SIG-M5 (cell line): ENCODE measurements around the gene FRMD6.

Experiments
- DNase-seq: peaks from one replicate; lab custom pipeline; 2025; lab: John Stamatoyannopoulos, UW

Gene FRMD6

GRCh38 chr14:51651388-51652167 lies at the start of gene FRMD6:
FRMD6 (plus strand) TSS chr14:51651910; CDS start chr14:51689837, 37,927 bp downstream.
- no peak for DNase-seq

DNA sequence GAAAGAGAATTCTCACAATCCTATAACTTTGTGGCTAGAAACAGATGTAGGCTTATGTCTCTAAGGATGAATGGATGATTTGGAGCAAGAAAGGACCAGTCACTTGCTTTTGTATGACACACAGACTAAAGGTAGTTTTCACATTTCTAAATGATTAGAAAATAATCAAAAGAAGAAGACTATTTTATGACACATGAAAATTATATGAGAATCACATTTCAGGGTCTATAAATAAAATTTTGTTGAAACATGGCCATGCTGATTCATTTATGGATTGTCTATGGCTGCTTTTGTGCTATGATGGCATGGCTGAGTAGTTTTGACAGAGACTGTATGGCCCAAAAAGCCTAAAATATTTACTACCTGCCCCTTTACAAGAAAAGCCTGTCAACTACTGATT lies 49.4 kb upstream of the FRMD6 start:
- DNase-seq: no peak

DNA sequence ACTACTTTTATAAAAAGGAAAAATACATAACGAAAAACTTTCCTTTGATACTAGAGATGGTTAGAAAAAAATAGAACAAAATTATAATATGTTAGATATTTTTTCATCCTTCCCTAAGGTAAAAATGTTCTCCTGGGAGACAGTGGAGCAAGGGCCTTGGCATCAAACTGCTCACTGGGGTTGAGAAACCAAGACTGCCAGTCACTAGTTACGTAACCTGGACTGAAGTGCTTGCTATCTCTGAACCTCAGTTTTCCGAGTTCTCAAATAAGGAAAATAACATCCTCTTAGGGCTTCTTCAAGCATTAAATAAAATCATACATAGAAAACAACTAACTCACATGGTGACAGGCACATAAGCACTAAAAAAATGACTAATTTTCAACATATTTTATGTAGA lies 48.2 kb upstream of the FRMD6 start:
- no peak for DNase-seq

- DNase-seq: no peak
Observed at GRCh38 chr14:51604073-51604472, 47.6 kb upstream of the FRMD6 start.

GRCh38 chr14:51605575-51605974 lies 46.1 kb upstream of the FRMD6 start:
- no peak for DNase-seq

DNA sequence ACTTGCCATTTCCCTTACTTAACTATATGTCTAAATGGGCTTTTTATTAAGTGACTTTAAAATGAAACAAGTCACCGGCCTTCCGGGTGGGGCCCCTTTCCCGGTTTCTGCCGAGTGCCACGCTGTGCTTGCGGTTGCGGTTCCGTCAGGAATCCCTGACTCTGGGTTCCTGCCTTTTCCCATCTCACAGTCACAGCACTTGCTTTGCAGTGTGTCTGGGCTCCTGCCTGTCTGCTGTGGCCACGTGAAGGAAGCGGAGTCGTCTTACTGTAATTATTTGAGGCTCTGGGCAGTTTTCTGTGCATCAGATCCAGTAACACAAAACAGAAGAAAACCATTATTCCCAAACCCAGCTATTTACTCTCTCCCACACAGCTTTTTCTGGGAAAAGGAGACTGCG lies 44.0 kb upstream of the FRMD6 start:
- no peak for DNase-seq

DNA sequence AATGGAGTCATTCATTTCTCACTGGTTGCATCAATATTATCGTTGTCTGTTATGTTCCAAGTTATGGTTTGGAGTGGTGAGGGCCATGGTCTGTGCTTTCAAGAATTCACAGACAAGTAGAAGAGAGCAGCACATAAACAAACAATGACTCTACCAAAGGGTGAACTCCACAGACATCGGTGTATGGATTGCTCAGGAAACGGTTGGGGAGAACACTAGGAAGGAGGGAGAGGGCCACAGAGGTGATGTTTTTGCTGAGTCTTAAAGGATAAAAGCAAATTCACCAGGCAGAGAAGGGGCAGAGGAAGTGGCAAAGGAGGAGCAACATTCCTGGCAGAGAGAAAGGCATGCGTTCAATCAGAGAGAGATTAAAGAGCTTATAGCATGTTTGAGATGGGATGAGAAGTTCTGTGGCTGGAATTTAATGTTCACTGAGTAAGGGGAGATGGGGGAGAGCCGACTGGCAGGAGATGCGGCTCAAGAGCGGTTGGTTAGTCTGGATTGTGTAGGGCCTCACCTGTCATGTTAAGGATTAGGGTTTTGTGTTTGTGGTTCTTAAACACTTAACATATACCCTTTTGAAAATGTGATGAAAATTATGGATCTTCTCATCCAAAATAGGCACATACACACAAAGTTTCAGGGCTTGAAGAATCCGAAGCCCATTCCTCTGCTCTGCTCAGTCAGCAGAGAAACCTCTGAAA lies 42.3 kb upstream of the FRMD6 start:
- DNase-seq: no peak

DNA sequence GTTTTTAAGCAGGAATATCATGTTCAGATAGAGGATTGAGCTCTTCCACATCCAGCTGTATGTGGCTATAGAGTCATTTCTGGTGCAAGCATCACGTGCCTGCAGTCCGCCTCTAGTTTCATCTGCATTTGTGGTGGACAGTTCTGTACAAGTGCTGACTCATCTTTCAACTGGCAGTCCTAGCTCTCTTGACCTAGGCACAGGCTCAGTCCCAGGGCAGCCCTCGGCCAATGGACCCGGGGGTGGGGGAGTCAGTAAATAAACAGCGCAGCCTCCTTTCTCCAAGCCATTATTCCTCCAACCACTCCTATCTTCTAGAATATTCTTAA lies 41.8 kb upstream of the FRMD6 start:
- DNase-seq: no peak

DNA sequence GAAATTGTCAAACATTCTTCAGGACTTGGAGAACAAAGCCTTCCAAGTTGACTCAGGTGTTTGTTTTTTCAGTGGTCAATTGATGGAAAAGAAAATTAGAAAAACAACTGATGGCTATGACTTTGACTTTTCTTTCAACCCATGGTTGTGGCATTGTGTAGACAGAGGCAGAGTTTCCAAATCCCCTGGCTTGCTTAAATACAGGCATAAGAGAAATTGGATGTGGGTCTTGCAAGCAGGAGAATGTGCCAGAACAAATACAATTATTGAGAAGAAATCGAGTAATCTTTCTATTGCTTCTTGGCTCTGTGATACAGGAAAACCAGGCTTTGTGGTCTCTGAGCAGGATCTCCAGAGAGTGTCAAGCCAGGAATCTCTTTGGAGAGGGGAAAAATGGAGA lies 40.9 kb upstream of the FRMD6 start:
- no peak for DNase-seq

DNA sequence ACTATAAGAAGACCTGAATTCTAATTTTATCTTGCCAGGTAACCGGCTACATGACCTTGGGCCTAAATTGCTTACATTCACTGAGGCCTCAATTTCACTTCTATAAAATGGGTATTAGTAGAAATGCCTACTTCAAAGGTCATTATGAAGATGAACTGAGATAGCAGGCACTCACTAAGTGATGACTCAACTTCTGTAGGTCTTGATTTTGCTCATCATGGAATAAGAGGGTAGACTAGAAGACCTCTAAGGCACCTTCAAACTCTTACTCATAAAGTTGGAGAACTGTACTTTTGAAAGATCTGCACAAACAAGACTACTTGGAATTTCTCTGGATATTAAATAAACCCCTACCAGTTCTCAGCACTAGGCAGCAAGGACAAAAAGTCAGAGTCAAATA lies 39.3 kb upstream of the FRMD6 start:
- DNase-seq: no peak

DNA sequence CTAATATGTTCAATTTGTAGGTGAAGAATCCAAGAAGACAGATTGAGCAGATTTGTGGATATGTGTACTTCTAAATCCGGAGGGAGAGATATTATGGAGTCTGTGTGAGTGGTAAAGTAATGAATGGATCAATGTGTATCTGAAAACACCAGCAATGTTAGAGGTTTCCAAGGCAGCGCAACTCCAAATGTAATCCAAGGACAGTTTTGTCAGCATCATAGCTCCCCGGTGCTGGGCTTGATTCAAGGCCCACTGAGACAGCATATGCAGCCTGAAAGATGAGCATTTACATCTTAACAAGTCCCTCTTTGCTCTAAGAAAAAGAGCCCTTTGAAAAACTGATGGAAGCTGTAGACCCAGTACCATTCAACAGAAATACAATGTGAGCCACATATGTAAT lies 38.3 kb upstream of the FRMD6 start:
- no peak for DNase-seq

GRCh38 chr14:51614707-51615106 lies 37.0 kb upstream of the FRMD6 start:
- no peak for DNase-seq

- DNase-seq: no peak
Observed at GRCh38 chr14:51616256-51616655, 35.5 kb upstream of the FRMD6 start.

DNA sequence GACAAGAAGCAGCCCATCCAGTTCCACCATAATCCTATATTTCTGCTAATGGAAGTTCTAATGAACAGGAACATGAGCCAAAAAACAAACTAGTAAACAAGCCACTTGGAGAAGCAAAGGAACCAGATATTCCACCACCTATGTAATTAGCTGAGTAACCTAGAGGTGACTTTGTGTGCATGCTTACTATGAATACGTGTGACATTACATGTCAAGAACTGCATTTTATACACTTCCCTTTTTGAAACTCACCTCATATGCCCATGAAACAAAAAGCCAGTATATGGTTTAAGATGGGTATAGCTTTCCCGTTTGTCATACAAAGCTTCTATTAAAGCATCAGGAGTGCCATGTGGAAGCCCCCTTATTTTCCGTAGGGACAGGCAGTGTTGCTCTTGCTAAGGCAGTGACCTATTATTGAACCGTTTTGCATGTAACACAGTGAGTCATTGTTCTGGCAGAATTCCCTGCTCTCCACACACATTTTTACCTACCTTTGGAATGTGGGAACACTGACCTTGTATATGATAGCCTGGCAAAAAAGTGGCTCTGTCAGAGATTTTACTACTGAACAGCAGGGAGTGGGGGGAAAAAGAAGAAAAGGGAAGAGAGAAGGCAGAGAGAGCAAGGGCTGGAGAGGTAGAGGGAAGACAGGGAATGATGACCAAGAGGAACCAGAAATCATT lies 34.8 kb upstream of the FRMD6 start:
- DNase-seq: no peak

GRCh38 chr14:51619561-51619960 lies 32.1 kb upstream of the FRMD6 start:
- no peak for DNase-seq

DNA sequence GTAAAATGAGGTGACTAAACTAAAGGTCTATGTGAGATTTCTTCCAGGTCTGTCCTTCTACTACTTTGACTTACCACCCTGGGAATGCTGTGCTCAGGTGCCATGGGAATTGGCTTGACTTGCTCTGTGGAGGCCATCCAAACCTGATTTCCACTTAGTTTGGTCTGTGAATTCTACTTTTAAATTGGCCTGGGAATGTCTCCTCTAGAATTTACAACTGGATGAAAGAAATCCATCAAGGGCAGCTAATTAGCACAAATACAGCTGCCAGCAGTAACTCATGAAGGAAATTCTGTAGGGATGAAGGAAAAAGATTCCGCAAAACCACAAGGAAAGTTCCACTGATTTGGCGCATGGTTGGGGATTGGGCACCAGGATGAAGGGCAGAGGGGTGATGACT lies 31.7 kb upstream of the FRMD6 start:
- DNase-seq: no peak

GRCh38 chr14:51621654-51622053 lies 30.1 kb upstream of the FRMD6 start:
- DNase-seq: no peak

GRCh38 chr14:51622376-51622775 lies 29.3 kb upstream of the FRMD6 start:
- no peak for DNase-seq

DNA sequence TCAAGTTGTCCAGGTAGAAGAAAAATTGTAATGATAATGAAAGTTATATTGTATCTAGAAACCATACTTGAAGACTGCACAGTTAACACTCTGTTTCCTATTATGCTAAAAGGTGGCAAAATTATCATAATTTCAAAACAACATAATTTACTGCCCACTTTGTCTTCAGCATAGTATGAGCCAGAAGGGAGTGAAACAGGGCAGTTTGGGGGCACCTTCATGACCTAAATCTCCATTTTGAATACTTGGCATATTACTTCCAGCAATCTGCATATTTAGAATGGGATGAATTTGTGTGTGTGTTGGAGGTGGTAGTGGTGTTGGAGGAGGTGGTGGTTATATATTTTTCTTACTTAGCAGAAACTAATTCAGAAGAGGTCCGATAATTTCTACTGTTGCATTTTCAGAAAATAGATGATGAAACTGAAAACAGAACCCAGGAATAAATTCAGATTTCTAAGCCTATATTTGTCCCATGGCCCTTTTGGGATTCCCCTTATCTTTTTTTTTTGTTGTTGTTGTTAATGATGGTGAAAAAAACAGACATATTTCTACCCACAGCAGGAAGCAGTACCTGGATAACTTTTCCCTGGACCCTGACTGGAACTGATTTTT lies 26.6 kb upstream of the FRMD6 start:
- DNase-seq: no peak

DNA sequence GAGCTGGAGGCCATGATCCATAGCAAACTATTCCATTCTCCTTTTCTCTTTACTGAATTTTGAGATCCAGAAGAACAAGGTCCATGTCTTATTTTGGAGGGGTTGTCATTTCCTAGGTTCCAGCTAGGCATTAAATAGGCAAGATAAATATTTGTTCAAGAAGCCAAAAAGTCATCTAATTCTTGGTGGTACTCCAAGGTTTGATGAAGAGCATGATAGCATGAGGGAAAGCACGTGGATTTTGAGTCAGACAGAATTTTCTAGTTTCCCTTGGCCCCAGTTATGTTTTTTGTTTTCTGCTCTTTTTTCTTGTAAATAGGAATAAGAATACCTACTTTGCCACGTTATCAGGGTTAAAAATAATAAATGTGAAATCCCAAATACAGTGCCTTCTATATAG lies 25.5 kb upstream of the FRMD6 start:
- no peak for DNase-seq

DNA sequence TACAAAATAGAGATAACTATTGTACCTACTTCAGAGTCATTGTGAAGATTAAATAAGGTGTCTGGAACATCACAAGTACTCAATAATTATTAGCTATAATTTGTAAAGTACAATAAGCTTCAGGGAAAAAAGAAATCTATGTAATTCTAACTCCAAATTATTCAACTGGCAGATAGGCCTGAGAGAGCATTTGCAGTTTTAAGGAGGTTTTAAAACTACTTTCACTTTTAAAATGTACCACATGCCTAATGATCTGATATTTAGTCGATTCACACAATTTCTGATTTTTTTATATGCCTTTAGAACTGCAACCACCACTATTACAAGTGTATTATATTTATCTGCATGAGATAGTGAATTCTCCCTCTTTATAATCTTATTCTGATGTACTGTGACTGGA lies 24.9 kb upstream of the FRMD6 start:
- DNase-seq: no peak

DNA sequence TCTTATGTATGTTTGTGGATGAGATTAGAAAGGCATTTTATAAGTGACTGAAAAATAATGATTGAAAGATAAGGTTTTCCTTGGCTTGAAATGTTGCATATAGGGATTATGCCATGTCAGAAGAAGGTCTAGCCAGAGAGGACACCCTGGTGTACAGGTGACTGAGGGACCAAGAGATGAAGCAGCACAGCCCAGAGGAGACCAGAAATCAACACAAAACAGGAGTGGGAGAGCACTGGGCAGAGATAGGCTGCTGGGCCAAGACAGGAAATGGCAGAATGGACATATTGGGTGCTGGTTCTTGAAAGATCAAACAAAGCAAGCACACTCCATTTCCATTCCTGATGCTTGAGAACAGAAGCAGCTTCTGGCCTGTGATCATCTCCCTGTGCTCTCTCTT lies 24.4 kb upstream of the FRMD6 start:
- DNase-seq: no peak

DNA sequence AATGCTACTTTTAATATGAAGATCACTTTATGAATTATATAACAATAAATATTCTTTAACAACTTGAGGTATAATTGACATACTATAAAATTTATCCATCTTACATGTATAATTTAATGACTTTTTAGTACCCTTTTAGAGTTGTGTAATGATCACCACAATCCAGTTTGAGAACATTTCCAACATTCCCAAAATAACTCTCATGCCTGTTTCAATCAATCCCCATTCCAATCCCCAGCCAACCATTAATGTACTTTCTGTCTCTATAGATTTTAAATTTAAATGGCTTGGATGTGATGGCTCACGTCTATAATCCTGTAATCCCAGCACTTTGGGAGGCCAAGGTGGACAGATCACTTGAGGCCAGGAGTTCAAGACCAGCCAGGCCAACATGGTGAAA lies 23.5 kb upstream of the FRMD6 start:
- DNase-seq: no peak
